ENCODE data around the gene PDZD2.
"Not testable (repeated sequence)": the region's sequence is repeated elsewhere in the genome, so short reads cannot be mapped to it uniquely, and the experiment has no call there.

PDZD2 gene

DNA sequence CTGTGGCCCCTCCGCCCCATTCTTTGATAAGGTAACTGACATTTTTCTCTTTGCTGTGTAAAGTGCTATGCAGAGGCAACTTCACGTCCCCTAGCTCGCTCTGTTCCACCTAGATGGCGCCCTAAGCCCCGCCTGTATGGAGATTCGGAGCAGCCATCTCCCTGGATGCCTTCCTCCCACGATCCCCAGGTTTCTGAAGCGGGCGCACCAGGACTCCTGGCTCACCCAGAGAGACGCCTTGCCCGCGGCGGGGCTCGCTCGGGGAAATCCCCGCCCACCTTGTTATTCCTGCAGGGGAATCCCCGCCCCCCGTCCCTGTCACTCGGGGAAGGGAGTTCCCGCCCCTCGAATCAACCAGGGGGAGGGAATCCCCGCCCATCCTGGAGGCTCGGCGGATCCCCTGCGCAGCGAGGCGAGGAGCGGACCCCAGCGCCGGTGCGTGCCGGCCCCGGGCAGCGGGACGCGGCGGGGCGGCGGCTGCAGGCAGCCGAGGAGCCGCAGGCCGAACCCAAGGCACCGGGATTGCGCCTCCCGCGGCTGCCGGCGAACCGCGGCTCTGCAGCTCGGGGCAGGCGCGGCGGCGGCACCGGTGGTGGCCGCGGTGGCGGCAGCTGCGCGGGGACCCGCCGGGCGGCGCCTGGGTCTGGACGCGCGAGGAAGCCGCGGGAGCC lies at the start of gene PDZD2:
Gene PDZD2, plus strand, starts transcription at position 384 of the 671 bp plus-strand sequence.
- DNase-seq, result peak; percentile 88
- peak within 1 kb of the TSS; percentile 74 for H3K27ac Mint-ChIP-seq
- peak within 1 kb of the TSS; percentile 84 for H3K4me3 Mint-ChIP-seq
- no peaks in the 10 kb centered on the region for H3K9me3 Mint-ChIP-seq
- peaks cover 32% of the 10 kb centered on the region for H3K27me3 Mint-ChIP-seq
- H3K4me1 Mint-ChIP-seq (ENCODE audit: low read depth), result peaks cover 14% of the 10 kb centered on the region
- H3K36me3 Mint-ChIP-seq (ENCODE audit: low read depth), result no peaks in the 10 kb centered on the region

- Mint-ChIP-seq H3K27me3 (peaks cover 15% of the 10 kb centered on the region), H3K9me3 (no peaks in the 10 kb centered on the region), H3K36me3 (ENCODE audit: low read depth) (no peaks in the 10 kb centered on the region), H3K27ac (no peak overlapping the region), H3K4me3 (no peak overlapping the region), H3K4me1 (ENCODE audit: low read depth) (no peaks in the 10 kb centered on the region)
- DNase-seq, result no peak
These were observed 45.3 kb upstream of the PDZD2 start for GRCh38 chr5:31593665-31594064.

GRCh38 chr5:31596354-31596753 lies 42.6 kb upstream of the PDZD2 start:
- no peaks in the 10 kb centered on the region for H3K36me3 Mint-ChIP-seq (ENCODE audit: low read depth)
- H3K4me3 Mint-ChIP-seq, result no peak overlapping the region
- peaks cover 26% of the 10 kb centered on the region for H3K27me3 Mint-ChIP-seq
- no peak overlapping the region for H3K27ac Mint-ChIP-seq
- H3K9me3 Mint-ChIP-seq, result no peaks in the 10 kb centered on the region
- no peak for DNase-seq
- H3K4me1 Mint-ChIP-seq (ENCODE audit: low read depth), result no peaks in the 10 kb centered on the region

- Mint-ChIP-seq H3K27me3 (peaks cover 30% of the 10 kb centered on the region), H3K36me3 (ENCODE audit: low read depth) (no peaks in the 10 kb centered on the region), H3K4me1 (ENCODE audit: low read depth) (no peaks in the 10 kb centered on the region), H3K9me3 (no peaks in the 10 kb centered on the region), H3K27ac (no peak overlapping the region), H3K4me3 (no peak overlapping the region)
- DNase-seq, result no peak
These were observed 40.0 kb upstream of the PDZD2 start for GRCh38 chr5:31598640-31599611.

- not testable (repeated sequence) for H3K36me3 Mint-ChIP-seq (ENCODE audit: low read depth); H3K9me3 Mint-ChIP-seq; DNase-seq; H3K4me1 Mint-ChIP-seq (ENCODE audit: low read depth); H3K27ac Mint-ChIP-seq; H3K4me3 Mint-ChIP-seq
- peaks cover 19% of the 10 kb centered on the region for H3K27me3 Mint-ChIP-seq
These were observed 36.6 kb upstream of the PDZD2 start for GRCh38 chr5:31602305-31602704.

DNA sequence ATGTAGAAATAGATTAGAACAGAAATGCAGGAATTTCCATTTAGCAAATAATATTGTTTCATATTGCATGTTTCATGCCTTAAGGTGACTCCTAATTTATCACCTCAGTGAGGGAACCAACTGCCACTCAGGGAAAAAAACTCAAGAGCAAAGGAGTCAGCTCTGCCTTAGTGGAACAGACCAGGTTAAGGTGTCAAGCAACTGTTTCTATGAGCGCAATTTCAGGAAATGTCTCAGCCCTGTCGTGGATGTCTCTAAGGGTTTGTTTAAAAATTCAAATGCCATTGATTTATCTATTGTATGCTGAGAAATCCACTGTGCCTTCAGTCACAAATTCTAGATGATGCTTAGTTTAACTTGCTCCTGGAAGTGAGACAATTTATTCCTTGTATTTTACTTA lies 34.7 kb upstream of the PDZD2 start:
- no peaks in the 10 kb centered on the region for H3K4me1 Mint-ChIP-seq (ENCODE audit: low read depth)
- no peaks in the 10 kb centered on the region for H3K9me3 Mint-ChIP-seq
- no peak for DNase-seq

GRCh38 chr5:31604644-31605043 lies 34.3 kb upstream of the PDZD2 start:
- Mint-ChIP-seq H3K27me3 (peaks cover 13% of the 10 kb centered on the region), H3K4me1 (ENCODE audit: low read depth) (no peaks in the 10 kb centered on the region), H3K4me3 (no peak overlapping the region), H3K27ac (no peak overlapping the region), H3K36me3 (ENCODE audit: low read depth) (no peaks in the 10 kb centered on the region), H3K9me3 (no peaks in the 10 kb centered on the region)
- DNase-seq, result no peak

More for the DNA sequence above, 34.7 kb upstream of the PDZD2 start:
- Mint-ChIP-seq H3K27ac (no peak overlapping the region), H3K36me3 (ENCODE audit: low read depth) (no peaks in the 10 kb centered on the region), H3K4me3 (no peak overlapping the region), H3K27me3 (peaks cover 16% of the 10 kb centered on the region)

DNA sequence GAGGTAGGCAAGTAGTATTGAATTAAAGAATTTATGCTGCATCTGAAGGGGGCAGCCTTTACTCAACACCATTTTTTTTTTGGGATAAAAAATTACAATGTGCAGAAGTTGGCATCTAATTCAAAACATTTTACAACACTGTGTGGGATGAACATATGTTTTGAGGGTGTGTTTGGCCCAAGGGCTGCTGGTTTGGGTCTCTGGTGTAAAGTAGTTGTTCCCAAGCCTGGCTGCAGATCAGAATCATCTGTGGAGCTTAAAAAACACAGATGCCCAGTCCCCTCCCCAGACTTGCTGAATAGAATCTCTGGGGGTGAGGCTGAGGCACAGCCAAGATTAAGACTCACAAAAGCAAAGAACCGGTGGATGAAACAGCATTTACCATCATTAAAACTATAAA lies 33.0 kb upstream of the PDZD2 start:
- Mint-ChIP-seq H3K27me3 (peaks cover 8% of the 10 kb centered on the region), H3K36me3 (ENCODE audit: low read depth) (no peaks in the 10 kb centered on the region), H3K4me3 (no peak overlapping the region), H3K27ac (no peak overlapping the region), H3K4me1 (ENCODE audit: low read depth) (no peaks in the 10 kb centered on the region), H3K9me3 (no peaks in the 10 kb centered on the region)
- DNase-seq, result no peak

- no peaks in the 10 kb centered on the region for H3K4me1 Mint-ChIP-seq (ENCODE audit: low read depth)
- no peak overlapping the region for H3K4me3 Mint-ChIP-seq
- no peak for DNase-seq
- H3K36me3 Mint-ChIP-seq (ENCODE audit: low read depth), result no peaks in the 10 kb centered on the region
- H3K27me3 Mint-ChIP-seq, result no peaks in the 10 kb centered on the region
- no peak overlapping the region for H3K27ac Mint-ChIP-seq
- no peaks in the 10 kb centered on the region for H3K9me3 Mint-ChIP-seq
These were observed 31.4 kb upstream of the PDZD2 start for GRCh38 chr5:31607546-31607945.

- H3K4me3 Mint-ChIP-seq, result no peak overlapping the region
- peaks cover 7% of the 10 kb centered on the region for H3K27me3 Mint-ChIP-seq
- H3K4me1 Mint-ChIP-seq (ENCODE audit: low read depth), result no peaks in the 10 kb centered on the region
- H3K36me3 Mint-ChIP-seq (ENCODE audit: low read depth), result no peaks in the 10 kb centered on the region
- no peak for DNase-seq
- no peaks in the 10 kb centered on the region for H3K9me3 Mint-ChIP-seq
- no peak overlapping the region for H3K27ac Mint-ChIP-seq
These were observed 27.9 kb upstream of the PDZD2 start for GRCh38 chr5:31611002-31611401.

GRCh38 chr5:31613651-31614050 lies 25.3 kb upstream of the PDZD2 start:
- no peak for DNase-seq
- Mint-ChIP-seq H3K4me3 (no peak overlapping the region), H3K4me1 (ENCODE audit: low read depth) (peaks cover 4% of the 10 kb centered on the region), H3K27me3 (peaks cover 27% of the 10 kb centered on the region), H3K27ac (no peak overlapping the region), H3K36me3 (ENCODE audit: low read depth) (no peaks in the 10 kb centered on the region), H3K9me3 (no peaks in the 10 kb centered on the region)

GRCh38 chr5:31614151-31615020 lies 24.5 kb upstream of the PDZD2 start:
- no peaks in the 10 kb centered on the region for H3K9me3 Mint-ChIP-seq
- H3K27ac Mint-ChIP-seq, result no peak overlapping the region
- peaks cover 33% of the 10 kb centered on the region for H3K27me3 Mint-ChIP-seq
- H3K4me1 Mint-ChIP-seq (ENCODE audit: low read depth), result peaks cover 4% of the 10 kb centered on the region
- H3K4me3 Mint-ChIP-seq, result no peak overlapping the region
- DNase-seq, result no peak
- H3K36me3 Mint-ChIP-seq (ENCODE audit: low read depth), result no peaks in the 10 kb centered on the region

DNA sequence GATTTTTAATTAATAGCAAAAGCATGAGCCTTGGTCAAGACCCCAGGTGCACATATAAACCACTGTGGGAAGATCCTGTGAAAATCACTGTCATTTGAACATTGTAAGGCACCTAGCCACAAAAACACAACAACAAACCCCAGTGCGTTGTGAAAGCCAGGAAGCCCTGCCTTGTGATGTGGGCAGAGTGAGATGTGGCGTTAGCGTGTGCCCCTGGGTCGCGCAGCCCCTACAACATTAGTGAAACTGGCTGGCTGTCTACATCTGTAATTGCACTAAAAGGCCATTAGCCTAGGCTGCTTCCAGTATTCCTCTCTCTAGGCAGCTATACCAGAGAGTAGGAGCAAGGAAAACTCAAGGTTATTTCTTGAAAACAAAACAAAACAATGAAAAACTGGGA lies 21.1 kb upstream of the PDZD2 start:
- H3K4me3 Mint-ChIP-seq, result no peak overlapping the region
- H3K27ac Mint-ChIP-seq, result no peak overlapping the region
- H3K4me1 Mint-ChIP-seq (ENCODE audit: low read depth), result peaks cover 4% of the 10 kb centered on the region
- H3K36me3 Mint-ChIP-seq (ENCODE audit: low read depth), result no peaks in the 10 kb centered on the region
- peaks cover 44% of the 10 kb centered on the region for H3K27me3 Mint-ChIP-seq
- no peak for DNase-seq
- H3K9me3 Mint-ChIP-seq, result no peaks in the 10 kb centered on the region

DNA sequence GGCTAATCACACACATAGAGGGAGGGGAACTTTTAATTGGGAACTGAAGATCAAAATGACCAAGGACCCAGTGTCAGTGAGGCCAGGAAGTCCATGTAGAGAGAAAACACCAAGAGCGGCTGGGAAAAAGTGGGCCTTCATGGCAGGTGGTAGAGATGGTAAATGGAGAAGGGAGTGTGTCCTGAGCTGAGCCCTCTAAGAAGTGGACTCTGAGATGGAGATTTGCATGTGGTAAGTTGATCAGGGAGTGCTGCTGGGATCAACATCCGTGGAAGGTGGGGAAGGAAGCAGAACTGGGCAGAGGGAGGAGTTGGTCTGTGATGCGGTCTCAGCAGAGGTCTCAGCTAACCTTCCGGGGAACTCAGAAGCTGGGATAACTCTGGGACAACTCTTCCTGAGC lies 18.9 kb upstream of the PDZD2 start:
- Mint-ChIP-seq H3K9me3 (no peaks in the 10 kb centered on the region), H3K27me3 (peaks cover 44% of the 10 kb centered on the region)

More for the DNA sequence above, 18.9 kb upstream of the PDZD2 start:
- Mint-ChIP-seq H3K4me3 (no peak overlapping the region), H3K36me3 (ENCODE audit: low read depth) (no peaks in the 10 kb centered on the region), H3K27ac (no peak overlapping the region), H3K4me1 (ENCODE audit: low read depth) (peaks cover 4% of the 10 kb centered on the region)
- DNase-seq, result no peak
